ENCODE data around the gene EBLN1.

DNA sequence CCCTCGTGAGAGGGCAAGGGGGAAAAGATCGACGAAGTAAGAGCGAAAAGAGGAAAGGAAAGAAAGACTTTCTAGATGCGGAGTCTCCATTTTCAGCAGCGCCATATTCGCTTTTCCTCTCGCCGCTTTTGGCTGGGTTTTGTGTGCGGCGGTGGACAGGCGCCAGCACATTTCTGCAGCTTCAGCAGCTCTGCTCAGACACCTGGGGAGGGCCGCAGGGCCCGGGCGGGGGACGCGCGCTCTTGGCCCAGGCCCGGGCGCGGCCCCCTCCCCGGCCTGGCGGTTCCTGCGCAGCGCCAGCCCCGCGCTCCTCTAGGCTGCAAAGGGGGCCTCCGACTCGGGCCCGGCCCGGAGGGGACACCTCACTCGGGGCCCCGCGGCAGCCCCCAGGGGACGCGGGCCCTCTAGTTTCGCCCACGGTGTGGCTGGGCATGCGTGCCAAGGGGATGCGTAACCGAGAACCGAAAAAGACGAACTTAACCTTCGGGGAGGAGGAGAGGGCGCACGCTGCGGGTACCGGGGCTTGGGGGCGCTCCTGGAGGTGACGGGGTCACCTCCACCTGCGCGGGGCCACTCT lies 34.5 kb upstream of the EBLN1 start:
- TF ChIP-seq CTCF (conservative IDR thresholded peaks at IDR 0.05 in 1 of 2, IDR thresholded peaks at IDR 0.05 in 1 of 2; ENCODE audit: low read depth in 1 of 2, low read length in 2 of 2): no peak
- no peak for TF ChIP-seq EZH2 (IDR thresholded peaks at IDR 0.05; ENCODE audit: low read length, missing control alignments)

Data from fibroblast of lung (primary cell).